Muscle layer of colon (tissue), 2 donors: ENCODE results near the gene WT1.

Experiments used
- H3K27ac ChIP-seq: one replicate; pipeline ENCODE4 v1.7.0; 2013; ENCODE audit warnings: low read depth, mild to moderate bottlenecking, low read length, moderate library complexity
- H3K27me3 ChIP-seq, 2 donors: one replicate each; pipeline ENCODE4 v1.7.0; 2013; ENCODE audit warnings: low read length in 2 of 2, mild to moderate bottlenecking in 2 of 2; ENCODE audit not compliant: insufficient read depth in 2 of 2, control insufficient read depth in 1 of 2
- H3K36me3 ChIP-seq: one replicate; pipeline ENCODE4 v1.7.0; 2013; ENCODE audit warnings: mild to moderate bottlenecking, low read length; ENCODE audit not compliant: insufficient read depth
- H3K4me1 ChIP-seq: one replicate; pipeline ENCODE4 v1.7.0; 2013; ENCODE audit warnings: mild to moderate bottlenecking, low read length; ENCODE audit not compliant: insufficient read depth
- H3K4me3 ChIP-seq, 2 donors: one replicate each; pipeline ENCODE4 v1.7.0; 2013; ENCODE audit warnings: low read length in 2 of 2, low read depth in 1 of 2, mild to moderate bottlenecking in 1 of 2, moderate library complexity in 1 of 2
- H3K9ac ChIP-seq: one replicate; pipeline ENCODE4 v1.7.0; 2013; ENCODE audit warnings: low read length
- H3K9me3 ChIP-seq: one replicate; pipeline ENCODE4 v1.7.0; 2013; ENCODE audit warnings: mild to moderate bottlenecking, low read length
- donor health status: abdominal sarcoma.
- donor health status: Adenocarcinoma of cecum.

The WT1 gene

DNA sequence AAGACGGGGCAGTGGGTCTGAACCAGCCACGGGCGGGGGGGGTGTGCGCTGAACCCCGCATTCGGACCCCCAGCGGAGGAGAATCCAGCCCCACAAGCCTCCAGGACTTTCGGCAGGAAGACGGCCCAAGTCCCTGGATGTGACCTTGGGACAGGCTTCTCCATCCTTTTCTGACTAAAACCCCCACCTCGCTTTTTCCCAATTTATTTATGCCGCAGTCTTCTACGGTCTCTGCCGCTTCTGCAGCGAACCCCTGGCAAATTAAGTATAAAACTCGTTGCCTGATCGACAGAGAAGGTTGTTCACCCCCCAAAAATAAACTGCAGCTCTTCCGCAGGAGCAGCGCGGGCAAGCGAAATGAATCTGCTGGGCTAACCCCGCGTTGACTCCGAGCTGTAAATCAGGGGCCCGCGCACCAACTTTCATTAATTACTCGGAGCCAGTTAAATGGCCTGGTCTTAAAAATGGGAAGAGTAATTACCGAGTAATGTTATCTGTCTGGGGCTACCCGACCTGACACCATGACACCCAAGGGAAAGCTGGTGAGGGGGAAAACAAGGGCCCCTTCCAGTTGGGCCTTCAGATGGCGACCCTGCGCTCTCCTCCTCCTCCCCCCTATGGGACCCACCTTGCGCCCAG is 6.6 kb downstream of the WT1 start:
- Histone ChIP-seq H3K9ac (no peak overlapping the region), H3K27me3 (peaks cover 29 to 80% of the 10 kb centered on the region in 2 donors), H3K4me1 (no peaks in the 10 kb centered on the region)

GRCh38 chr11:32427935-32428664 is 7.2 kb downstream of the WT1 start:
- no peaks in the 10 kb centered on the region for H3K36me3 ChIP-seq
- no peaks in the 10 kb centered on the region for H3K9me3 ChIP-seq
- H3K27ac ChIP-seq = no peak overlapping the region
- H3K9ac ChIP-seq = no peak overlapping the region
- H3K27me3 ChIP-seq = peaks cover 27 to 73% of the 10 kb centered on the region in 2 donors
- no peak overlapping the region for H3K4me3 ChIP-seq
- no peaks in the 10 kb centered on the region for H3K4me1 ChIP-seq

More for the DNA sequence above, 6.6 kb downstream of the WT1 start:
- no peak overlapping the region for H3K27ac ChIP-seq
- H3K4me3 ChIP-seq = no peak overlapping the region
- no peaks in the 10 kb centered on the region for H3K9me3 ChIP-seq
- H3K36me3 ChIP-seq = no peaks in the 10 kb centered on the region

DNA sequence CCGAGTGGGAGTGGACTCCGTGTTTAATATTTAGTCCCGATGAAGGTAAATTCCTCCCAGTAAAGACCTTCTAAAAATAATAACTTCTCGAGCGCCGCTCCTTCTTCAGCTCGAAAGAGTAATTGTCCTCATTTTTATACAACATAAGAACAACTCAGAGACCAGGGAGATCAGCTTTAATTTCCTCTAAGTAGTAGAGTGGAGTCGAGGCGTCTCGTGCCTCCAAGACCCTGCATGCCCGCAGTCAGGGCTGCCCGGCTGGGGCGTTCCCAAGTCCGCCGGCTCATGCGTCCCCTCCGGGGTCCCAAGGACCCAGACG is 7.8 kb downstream of the WT1 start:
- Histone ChIP-seq H3K36me3 (no peaks in the 10 kb centered on the region), H3K9ac (no peak overlapping the region), H3K27me3 (peaks cover 23 to 68% of the 10 kb centered on the region in 2 donors), H3K4me1 (no peaks in the 10 kb centered on the region), H3K4me3 (no peak overlapping the region), H3K9me3 (no peaks in the 10 kb centered on the region), H3K27ac (no peak overlapping the region)

GRCh38 chr11:32426819-32427615 is 8.3 kb downstream of the WT1 start:
- H3K27ac ChIP-seq = no peak overlapping the region

DNA sequence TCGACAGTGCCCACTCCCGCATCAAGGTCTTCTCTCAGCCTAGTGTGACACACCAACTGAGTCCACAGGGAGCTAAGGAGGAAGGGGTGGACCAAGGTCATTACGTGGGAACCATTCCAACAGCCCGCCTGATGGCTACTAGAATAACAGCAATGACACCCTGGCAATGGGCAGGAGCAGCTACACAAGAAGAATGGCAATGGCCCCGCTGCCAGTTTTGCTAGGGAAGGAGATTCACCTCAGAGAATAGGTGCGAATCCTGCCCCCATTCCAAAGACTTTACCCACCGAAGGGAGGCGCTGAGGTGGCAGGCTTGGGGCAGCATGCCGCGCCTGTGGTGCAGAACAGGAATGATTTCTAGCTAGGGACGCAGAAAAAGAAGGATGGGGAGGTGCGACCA is 9.1 kb downstream of the WT1 start:
- H3K27ac ChIP-seq = no peak overlapping the region
- peaks cover 11 to 54% of the 10 kb centered on the region in 2 donors for H3K27me3 ChIP-seq
- H3K4me1 ChIP-seq = no peaks in the 10 kb centered on the region
- no peak overlapping the region for H3K9ac ChIP-seq
- no peaks in the 10 kb centered on the region for H3K36me3 ChIP-seq
- H3K9me3 ChIP-seq = no peaks in the 10 kb centered on the region
- H3K4me3 ChIP-seq = no peak overlapping the region

More at GRCh38 chr11:32426819-32427615, 8.3 kb downstream of the WT1 start:
- H3K4me1 ChIP-seq = no peaks in the 10 kb centered on the region
- H3K9ac ChIP-seq = no peak overlapping the region
- H3K27me3 ChIP-seq = peaks cover 17 to 62% of the 10 kb centered on the region in 2 donors
- H3K4me3 ChIP-seq = no peak overlapping the region
- no peaks in the 10 kb centered on the region for H3K36me3 ChIP-seq
- no peaks in the 10 kb centered on the region for H3K9me3 ChIP-seq

GRCh38 chr11:32425761-32426160 is 9.6 kb downstream of the WT1 start:
- Histone ChIP-seq H3K9ac (no peak overlapping the region), H3K27ac (no peak overlapping the region), H3K9me3 (no peaks in the 10 kb centered on the region), H3K36me3 (no peaks in the 10 kb centered on the region), H3K4me3 (no peak overlapping the region), H3K27me3 (peaks cover 11 to 50% of the 10 kb centered on the region in 2 donors), H3K4me1 (no peaks in the 10 kb centered on the region)

GRCh38 chr11:32422545-32422944 is 12.8 kb downstream of the WT1 start:
- H3K27me3 ChIP-seq = peaks cover 0 to 18% of the 10 kb centered on the region in 2 donors
- no peaks in the 10 kb centered on the region for H3K4me1 ChIP-seq
- no peak overlapping the region for H3K9ac ChIP-seq
- no peak overlapping the region for H3K4me3 ChIP-seq
- no peaks in the 10 kb centered on the region for H3K36me3 ChIP-seq
- no peak overlapping the region for H3K27ac ChIP-seq
- no peaks in the 10 kb centered on the region for H3K9me3 ChIP-seq

DNA sequence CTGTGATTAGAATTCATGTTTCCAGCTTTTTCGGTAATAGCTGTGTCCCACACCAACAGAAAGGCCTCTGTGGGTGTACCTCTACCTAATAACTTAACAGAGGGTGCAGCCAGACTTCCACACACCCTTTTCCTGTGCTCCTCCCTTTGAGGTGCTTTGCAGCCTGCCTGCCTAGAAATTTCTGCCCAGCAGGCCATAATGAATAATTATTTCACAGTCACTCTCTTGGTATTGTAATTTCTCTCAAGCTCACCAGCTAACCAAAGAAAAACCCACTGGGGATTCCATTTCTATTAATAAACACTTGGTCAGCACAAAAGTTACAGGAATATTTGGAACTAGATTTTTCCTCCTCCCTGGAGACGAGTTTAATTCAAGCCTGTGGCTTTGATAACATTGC is 13.3 kb downstream of the WT1 start:
- H3K9ac ChIP-seq = no peak overlapping the region
- no peaks in the 10 kb centered on the region for H3K36me3 ChIP-seq
- no peaks in the 10 kb centered on the region for H3K4me1 ChIP-seq
- no peak overlapping the region for H3K27ac ChIP-seq
- no peaks in the 10 kb centered on the region for H3K9me3 ChIP-seq
- H3K4me3 ChIP-seq = no peak overlapping the region
- H3K27me3 ChIP-seq = peaks cover 0 to 13% of the 10 kb centered on the region in 2 donors

DNA sequence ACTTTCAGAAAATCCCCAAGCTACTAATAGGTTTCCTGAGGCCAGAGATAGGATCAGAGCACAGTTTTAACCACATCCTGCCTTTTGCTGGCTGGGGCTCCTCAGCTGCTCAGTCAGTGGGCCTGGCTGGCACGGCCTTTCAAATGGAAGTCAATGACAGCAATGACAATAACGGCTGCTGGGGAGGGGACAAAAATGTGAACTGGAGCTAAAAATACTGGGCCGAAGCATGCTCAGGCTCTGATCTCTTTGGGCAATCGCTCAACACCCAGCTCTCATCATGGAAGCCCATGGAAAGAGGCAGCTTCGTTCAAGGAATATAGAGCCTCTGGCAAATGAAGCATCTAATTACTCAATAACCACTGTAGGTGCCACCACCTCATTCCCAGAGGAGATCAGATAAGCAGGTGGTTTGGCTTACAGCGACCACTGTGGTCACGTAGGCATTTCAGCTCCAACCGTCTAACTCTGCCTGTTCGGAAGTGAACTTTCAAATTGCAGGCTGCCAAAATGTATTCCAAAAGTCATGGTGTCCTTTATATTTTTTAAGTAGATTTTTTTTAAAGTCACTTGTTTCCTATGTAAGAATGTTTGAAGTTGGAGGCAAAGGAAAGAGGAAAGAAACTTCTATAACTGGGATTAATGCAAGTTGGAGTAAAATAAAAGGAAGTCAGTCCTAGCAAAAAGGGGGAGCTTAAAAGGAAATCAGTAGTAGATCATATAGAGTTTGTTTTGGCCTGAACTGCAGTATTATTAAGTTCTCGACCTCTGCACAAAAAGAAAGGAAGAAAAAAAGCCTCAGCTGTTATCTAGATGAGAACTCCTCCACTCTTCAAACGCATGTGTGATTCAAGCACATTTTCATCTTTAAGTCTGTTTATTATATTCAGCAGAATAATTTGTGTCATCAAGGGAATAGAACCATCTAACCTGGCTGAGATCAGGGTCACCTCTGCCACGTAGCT is 14.1 kb downstream of the WT1 start:
- Histone ChIP-seq H3K9ac (no peak overlapping the region), H3K9me3 (no peaks in the 10 kb centered on the region), H3K4me1 (no peaks in the 10 kb centered on the region), H3K27me3 (peaks cover 0 to 13% of the 10 kb centered on the region in 2 donors), H3K4me3 (no peak overlapping the region), H3K27ac (no peak overlapping the region), H3K36me3 (no peaks in the 10 kb centered on the region)

GRCh38 chr11:32420139-32420538 is 15.2 kb downstream of the WT1 start:
- Histone ChIP-seq H3K36me3 (no peaks in the 10 kb centered on the region), H3K4me1 (no peaks in the 10 kb centered on the region), H3K27me3 (peaks cover 0 to 11% of the 10 kb centered on the region in 2 donors), H3K9me3 (no peaks in the 10 kb centered on the region), H3K4me3 (no peak overlapping the region), H3K9ac (no peak overlapping the region), H3K27ac (no peak overlapping the region)

- Histone ChIP-seq H3K4me3 (no peak overlapping the region), H3K4me1 (no peaks in the 10 kb centered on the region), H3K9ac (no peak overlapping the region), H3K27me3 (peaks cover 0 to 11% of the 10 kb centered on the region in 2 donors), H3K9me3 (no peaks in the 10 kb centered on the region), H3K36me3 (no peaks in the 10 kb centered on the region), H3K27ac (no peak overlapping the region)
Observed at GRCh38 chr11:32418836-32419235, 16.5 kb downstream of the WT1 start.
